Germinal center (tissue), 1 donor: ENCODE measurements around the gene CCDC85C.

Experiments
- DNase-seq: peaks from one replicate; pipeline ENCODE4 v3.0.0; 2012; ENCODE audit warnings: mixed read lengths, low spot score

CCDC85C gene

DNA sequence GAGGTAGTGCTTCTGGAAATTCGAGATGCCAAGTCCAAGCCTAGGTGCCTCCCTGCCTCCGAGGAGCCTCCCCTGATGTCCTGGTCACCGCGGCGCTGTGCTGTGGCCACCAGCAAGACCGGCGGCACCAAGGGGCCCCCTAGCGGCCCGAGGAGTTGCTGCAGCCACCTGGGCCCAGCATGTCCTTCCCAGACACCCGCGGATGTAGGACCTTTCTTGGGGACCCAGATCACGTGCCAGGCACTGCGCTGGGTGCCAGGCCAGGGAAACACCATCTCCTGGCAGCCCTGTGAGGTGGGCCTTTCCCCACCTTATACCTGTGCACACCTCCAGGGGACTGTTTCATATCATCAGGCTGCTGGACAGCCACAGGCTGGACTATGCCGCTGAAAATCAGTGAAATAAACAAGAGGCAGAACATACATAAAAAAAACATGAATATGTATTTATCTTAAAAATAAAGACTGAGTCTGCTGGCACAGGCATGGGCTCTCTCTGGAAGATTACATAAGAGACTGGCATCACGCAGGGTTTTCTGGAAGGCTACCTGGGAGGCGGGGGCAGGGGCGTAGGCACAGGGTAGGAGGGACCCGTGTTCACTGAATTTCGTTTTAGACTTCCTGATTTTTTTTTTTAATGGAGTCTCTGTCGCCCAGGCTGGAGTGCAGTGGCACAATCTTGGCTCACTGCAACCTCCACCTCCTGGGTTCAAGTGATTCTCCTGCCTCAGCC is 25.0 kb upstream of the CCDC85C start:
- DNase-seq: peak; percentile 81

DNA sequence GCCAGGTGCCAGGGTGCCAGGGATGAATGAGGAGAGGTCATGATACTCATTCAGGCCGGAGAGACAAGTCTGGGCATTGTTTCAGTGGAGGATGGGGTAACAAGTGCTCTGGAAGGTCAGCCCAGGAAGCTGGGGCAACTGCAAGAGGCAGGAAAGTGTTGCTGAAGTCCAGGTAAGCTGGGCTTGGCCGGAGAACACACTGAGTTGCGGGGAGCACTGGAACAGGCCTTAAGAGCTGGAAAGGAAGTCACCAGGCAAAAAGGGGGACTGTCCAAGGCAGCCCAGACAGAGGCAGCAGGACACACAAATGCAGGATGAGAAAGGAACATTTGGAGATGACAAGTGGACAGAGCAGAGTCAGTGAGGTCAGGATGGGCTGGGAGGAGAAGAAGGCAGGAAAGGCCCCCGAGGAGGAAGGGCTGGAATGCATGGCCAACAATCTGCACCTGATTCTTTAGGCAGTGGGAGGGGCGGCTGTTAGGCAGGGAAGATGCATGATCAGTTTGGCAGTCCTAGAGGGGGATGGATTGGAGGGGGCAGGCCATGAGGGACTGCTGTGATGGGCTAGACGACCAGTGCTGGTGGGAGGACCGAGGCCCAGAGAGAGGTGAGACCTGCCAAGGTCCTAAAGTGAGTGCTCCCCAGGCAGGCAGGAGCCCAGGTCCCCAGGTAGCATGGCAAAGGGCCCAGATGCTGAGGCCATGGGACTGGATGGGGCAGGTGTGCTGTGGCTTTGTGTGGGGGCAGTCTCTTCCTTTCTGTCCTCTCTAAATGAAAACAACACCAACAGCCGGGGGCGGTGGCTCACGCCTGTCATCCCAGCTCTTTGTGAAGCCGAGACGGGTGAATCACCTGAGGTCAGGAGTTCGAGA is 23.7 kb upstream of the CCDC85C start:
- DNase-seq: no peak

DNA sequence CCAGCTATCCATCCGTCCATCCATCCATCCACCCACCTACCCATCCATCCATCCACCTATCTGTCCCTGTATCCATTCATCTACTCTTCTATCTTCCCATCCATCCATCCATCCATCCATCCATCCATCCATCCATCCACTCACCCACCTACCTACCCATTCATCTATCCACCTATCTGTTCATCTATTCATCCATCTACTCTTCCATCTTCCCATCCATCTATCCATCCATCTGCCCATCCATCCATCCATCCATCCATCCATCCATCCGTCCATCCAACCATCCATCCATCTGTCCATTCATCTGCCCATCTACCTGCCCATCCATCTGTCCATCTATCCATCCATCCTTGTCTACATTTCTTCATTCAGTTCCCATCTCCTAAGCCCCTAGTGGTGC is 23.1 kb upstream of the CCDC85C start:
- DNase-seq: no peak

DNA sequence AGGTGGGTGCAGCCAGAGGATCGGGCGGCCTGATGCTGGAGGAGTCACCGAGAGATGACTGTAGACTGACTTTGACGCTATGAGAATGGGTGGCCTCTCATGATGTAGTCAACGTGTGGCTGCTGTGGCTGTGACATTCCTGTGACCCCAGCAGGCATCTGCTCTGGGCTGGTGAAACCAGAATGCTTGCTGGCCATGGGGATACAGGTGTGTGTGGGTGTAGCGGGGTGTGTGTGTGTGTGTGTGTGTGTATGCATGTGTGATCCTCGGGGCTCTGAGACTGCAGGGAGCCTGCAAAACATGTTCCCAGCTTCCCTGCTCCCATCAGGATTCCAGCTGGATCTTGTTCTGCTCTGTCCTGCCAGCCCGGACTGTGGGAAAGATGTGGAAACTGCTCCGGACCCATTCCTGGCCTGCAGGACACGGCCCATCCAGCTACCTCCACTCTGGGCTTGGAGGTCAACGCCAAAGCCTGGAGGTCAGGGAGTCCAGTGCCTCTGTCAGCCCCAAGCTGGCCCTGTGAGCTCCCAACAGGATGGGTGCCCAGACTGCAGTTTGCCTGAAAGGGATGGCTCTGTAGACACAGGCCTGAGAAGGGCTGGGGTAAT is 22.1 kb upstream of the CCDC85C start:
- no peak for DNase-seq

DNA sequence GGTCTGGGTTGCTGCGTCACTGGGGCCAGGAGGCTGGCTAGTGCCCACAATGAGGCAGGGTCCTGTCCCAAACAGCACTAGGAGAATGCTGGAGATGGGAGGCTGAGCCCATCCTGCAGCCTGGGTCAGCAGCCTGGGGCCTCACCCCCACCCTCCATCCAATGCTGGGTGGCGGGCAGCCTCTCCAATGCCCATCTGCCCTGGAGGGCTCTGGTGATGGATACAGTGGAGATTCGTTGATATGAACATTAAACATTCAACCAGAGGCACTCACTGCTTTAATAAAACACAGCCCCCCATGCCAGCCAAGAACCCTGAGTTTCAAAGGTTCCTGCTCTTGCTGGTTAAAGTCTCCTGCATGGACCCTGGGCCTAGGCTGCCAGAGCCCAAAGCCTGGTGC is 21.5 kb upstream of the CCDC85C start:
- DNase-seq: no peak

DNA sequence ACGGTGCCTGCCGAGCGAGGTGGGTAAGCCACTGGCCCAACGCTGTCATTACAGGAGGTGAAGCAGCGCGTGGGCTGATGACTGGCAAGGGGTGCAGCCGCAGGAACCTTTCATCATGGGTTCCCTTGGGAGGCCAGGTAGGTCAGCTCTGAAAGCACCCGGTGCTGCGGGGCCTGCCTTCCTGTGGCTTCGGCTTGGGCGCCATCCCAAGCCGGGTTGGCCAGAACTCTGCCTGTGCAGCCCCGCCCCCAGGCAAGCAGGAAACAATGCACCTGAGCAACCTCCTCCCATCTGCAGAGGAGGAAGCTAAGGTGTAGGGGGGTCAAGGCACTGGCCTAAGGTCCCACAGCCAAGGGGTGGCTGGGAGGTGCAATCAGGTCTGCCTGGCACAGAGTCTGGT is 21.0 kb upstream of the CCDC85C start:
- DNase-seq: no peak

DNA sequence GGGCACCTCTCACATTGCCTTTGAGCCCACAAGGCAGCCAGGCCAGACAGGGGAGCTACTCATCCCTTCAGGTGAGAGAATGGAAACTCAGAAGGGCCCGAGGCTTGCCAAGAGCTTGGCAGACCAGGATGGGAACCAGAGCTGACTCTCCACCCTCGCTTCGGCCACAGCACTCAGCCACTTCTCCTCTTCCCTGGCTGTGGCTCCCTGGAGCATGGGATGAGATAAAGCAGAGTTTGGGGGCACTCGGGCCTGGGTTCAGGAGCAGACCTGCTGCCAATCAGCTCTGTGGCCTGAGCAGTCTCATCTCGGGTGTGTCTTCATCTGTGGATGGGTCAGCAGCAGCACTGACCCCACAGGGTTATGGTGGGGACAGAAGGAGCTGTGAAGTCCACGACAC is 20.0 kb upstream of the CCDC85C start:
- DNase-seq: no peak

DNA sequence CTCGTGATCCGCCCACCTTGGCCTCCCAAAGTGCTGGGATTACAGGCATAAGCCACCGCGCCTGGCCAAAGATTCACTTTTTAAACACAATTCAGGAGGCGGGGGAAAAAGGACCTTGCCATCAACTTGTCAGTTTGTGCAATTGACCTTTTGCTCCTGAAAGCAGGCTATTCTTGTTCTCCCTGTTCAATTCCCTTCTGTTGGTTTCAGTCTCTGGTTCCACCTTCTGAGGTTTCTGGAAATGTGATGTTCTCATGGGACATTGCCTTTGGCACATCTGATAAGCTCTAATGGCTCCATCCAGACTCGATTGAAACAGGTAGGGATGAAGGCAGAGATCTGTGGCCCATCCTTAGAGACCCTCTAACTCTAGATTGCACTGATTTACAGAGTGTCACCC is 17.9 kb upstream of the CCDC85C start:
- DNase-seq: no peak

DNA sequence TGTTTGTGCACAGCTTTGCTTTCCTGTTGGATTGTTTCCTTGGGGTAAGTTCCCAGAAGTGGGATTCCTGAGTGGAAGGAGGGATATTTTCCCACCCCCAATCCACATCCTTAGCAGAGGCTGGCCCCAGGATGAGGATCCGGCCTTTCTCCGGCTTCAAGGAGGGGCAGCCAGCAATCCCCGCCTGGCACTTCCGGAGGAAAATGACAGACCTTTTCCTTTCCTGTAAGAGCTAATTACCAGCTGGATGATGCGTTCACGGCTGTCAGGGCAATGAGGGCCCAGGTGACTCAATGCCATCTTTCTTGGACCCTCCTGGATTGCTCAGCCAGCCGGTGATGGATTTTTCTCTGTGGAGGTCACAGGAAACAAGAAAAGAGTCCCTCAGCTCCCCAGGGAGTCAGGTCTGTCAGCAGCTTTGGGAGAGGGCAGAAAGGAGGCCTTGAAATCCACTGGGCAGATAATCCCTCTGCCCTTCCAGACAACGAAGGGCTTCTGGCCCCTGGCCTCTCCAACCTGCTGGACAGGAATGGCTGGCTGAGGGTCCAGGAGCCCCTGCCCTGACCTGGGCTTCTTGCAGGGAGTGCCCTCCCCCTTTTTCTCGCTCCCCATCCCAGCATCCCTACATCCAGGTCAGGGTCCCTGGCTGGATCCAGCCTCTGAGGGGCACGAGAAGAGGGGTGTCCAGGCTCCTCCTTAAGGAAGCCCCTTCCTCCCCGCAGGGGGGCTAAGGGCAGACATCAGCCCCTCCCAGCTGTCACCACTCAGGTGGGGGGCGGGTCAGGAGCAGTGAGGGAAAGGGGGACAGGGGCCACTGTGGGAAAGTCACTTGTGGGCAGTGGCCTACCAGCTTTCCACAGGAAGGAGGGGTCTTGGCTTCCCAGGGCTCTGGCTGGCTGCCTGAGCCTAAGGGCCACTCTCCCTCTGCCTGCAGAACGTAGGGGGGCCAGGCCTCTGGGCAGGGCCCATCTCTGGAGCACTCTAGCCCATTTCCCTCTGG is 16.1 kb upstream of the CCDC85C start:
- DNase-seq: no peak

DNA sequence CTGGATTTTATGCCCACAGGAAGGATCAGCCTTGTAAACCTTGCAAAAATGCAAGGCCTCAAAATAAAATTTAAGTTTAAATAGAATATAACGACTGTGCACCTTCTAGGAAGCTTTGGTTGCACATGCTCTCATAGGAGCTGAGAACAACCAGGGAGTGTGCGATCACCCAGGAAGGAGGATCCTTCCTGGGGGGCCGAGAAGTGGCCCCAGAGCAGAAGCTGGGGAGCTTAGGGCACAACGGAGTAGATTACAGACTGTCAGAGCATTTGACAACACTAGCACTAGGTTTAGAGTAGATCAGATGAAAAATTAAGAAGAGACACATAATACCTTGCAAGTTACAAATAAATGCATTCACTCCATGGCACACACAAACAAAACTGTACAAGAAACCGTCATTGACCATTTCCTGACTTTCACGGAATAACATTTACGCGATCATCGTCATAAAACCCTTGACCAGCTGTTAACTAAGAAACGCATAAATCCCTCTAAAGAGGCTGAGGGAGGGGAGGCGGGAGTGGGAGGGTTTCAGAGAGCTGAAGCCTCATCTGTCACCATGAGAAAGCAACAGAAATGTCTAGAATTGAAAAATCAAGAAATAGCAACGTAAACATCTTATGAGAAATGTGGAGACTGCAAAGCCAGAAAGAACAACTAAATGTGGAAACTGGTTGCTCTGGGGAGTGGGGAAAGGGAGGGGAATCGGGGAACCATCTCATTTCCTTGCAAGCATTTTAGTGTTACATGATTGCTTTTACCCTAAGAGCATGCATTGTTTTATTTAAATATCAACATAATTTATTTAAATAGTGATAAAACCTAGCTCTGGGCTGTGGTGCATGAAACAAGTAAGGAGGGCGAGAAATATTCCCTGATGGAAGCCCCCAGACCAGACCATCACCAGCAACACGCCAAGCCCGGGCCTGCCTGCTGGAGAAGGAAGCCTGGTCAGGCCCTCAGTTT is 13.1 kb upstream of the CCDC85C start:
- no peak for DNase-seq

DNA sequence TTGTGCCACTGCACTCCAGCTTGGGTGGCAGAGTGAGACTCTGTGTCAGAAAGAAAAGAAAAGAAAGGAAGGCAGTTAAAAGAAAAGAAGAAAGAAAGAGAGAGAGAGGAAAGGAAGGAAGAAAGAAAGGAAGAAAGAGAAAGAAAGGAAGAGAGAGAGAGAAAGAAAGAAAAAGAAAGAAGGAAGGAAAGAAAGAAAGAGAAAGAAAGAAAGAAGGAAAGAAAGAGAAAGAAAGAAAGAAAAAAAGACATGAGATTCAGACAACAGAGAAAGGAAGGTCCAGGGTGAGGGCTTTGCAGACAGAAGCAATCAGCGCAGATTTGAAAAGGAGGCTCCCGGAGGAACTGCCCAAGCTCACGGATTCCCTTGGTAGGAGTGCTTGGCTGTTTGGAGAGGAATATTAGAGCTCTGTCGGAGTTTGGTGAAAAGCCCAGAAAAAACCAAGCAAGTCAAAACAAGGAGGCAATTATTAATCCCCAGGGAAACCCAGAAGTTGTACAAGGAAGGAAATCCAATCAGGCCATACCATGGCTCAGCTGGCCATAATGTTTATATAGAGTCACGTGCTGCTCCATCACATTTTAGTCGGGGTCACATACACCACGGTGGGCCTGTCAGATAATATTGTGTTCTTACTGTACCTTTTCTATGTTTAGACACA is 11.6 kb upstream of the CCDC85C start:
- DNase-seq: no peak

DNA sequence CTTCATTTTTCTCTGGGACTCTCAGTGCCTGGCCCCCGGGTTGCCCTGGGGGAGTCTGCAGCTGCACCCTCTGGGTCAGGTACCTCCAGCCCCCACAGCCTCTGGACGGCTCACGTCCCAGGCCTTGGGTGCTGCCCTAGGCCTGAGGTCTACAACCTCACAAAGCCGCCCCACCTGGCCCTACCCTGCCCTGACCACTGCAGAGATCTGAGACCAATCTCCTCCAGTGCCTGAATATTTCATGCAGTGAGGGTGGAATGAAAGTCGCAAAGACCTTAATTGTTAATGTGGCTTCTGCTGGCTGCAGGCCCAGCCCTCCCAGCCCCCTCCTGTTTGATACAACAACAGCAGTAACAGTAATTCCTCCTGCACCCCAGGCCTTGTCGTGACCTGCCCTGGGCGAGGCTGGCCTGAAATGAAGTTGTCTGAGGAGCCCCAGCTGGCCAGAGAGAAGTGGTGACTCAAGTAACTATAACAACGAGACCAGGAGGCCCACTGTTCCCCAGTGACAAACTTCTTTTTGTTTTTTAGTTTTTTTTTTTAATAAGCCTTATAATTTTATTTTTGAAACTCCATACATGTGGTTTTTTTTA is 8.8 kb upstream of the CCDC85C start:
- DNase-seq: no peak

DNA sequence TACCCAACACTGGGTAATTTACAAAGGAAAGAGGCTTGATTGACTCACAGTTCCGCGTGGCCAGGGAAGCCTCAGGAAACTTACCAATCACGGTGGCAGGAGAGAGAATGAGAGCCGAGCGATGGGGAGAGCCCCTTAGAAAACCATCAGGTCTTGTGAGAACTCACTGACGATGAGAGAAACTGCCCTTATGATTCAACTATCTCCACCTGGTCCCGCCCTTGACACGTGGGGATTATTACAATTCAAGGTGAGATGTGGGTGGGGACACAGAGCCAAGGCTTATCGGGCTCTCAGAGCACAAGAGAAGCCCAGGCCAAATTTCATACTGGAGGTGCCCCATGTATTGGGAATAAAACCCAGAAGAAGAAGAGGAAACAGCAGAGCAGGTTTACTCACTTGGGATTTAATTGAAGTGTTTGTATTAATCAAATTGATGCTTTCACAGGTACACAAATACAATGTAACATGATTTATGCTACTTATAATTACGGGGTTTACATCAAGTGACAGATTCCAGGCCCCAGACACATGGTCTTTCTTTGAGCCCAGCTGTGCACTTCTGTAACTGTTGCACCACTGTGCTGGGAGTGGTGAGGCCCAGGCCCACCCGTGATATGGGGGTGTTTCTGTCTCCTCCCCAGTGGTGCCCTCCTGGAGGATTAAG is 8.2 kb upstream of the CCDC85C start:
- DNase-seq: no peak

DNA sequence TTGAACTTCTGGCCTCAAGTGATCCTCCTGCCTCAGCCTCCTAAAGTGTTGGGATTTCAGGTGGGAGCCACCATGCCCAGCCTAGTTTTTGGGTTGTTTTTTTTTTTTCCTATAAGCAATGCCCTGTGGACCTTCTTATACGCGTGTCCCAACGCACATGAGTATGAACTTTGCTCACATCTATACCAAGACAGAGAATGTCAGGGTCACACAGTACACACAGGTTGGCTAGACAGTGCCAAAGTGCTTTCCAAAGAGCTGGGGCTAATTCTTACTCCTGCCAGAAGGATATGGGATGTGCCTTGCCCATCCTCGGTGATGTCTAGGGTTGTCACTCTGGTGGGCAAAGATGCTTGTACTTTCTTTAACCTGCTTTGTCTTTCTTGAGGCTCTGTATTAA is 7.6 kb upstream of the CCDC85C start:
- no peak for DNase-seq

DNA sequence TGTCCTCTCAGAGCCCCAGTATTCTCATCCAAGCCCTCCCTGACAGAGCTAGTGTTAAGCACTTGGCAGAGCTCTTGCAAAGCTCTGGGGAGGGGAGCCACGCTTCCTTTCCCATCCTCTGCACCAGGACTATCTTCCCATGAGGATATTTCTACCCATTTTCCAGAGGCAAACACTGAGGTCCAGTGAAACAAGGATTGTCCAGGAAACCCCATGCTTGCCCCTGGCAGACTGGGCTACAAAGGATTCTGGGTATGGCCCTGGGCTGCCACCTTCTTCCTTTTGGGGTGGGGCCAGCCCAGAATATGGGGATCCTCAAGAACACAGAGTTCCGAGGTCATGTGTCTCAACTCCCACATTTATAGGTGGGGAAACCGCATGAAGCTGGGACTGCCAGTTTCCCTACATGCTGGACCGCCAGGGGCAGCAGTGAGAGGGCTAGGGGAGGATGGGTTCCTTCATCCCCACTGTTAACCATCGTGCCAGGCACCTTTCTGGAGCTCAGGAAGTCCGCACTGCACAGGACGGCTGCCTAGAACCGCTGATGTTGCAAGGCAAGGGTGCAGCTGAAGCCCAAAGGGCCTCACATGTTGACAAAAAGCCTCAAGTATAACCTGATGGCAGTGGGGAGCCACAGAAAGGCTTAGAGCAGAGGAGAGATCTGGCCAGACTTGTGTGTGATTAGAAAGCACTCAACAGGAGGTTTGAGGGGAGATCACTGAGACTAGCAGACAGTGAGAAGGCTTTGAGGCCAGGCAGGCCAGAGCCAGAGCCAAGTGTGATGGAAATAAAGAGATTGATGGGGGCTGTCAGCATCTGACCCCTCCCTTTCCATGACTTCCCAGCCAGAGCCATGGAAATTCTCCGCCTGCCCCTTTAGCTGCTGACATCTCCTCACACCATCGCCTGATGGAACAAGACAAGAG is 5.5 kb upstream of the CCDC85C start:
- DNase-seq: no peak

DNA sequence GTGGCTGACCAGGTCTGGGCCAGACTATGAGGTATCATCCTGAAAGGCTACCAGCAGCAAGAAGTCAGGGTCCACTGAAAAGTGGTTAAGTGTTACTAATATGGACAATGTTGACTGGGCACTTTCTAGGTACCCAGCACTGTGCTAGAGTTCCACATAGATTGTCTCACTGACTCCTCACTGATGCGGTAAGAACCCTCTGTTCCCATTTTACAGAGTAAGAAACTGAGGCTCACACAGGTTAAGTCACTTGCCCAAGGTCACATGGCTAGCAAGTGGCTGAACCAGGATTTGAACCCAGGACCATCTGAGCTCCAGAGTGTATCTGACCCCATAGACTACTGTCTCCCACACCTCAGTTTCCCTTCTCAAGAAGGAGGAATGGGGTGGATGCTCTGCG is 4.6 kb upstream of the CCDC85C start:
- no peak for DNase-seq

DNA sequence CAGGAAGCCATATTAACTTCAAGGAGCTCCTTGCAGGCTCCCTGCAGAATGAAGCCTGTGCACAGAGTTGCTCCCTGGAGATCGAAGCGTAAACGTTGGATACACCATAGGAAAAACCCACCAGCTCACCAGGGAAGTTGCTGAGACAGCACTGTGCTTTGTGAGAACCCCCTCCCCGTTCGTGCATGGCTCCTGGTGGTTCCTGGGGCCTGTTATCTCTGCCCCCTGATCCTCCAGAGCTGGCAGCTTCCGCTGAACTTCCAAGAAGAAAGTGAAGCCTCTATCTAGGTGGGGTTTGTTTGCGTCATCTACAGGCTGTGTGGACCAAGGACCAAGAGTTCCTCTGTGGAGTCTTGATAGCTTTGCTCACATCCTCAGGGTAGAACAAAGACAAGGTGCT is 2.4 kb upstream of the CCDC85C start:
- DNase-seq: no peak
